Stromal cell of bone marrow (primary cell): Measurements from ENCODE around the gene ATP9B.
"Not testable (repeated sequence)": the region's sequence is repeated elsewhere in the genome, so short reads cannot be mapped to it uniquely, and the experiment has no call there.

Experiments
- DNase-seq: peaks from one replicate; pipeline ENCODE4 v3.0.0-alpha.2; 2012; ENCODE audit warnings: low read depth

The ATP9B gene

GRCh38 chr18:79242246-79242645, 173.1 kb downstream of the ATP9B start:
- DNase-seq, result no peak

DNA sequence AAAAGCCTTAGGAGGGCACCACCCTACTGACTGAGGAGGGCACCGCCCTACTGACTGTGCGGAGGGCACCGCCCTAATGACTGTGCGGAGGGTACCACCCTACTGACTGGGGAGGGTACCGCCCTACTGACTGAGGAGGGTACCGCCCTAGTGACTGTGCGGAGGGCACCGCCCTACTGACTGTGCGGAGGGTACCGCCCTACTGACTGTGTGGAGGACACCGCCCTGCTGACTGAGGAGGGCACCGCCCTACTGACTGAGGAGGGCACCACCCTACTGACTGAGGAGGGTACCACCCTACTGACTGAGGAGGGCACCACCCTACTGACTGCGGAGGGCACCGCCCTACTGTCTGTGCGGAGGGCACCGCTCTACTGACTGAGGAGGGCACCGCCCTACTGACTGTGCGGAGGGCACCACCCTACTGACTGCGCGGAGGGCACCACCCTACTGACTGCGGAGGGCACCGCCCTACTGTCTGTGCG, 176.4 kb downstream of the ATP9B start:
- no peak for DNase-seq

- peak; percentile 52 for DNase-seq
Measured at GRCh38 chr18:79246309-79247108, 177.3 kb downstream of the ATP9B start.

DNA sequence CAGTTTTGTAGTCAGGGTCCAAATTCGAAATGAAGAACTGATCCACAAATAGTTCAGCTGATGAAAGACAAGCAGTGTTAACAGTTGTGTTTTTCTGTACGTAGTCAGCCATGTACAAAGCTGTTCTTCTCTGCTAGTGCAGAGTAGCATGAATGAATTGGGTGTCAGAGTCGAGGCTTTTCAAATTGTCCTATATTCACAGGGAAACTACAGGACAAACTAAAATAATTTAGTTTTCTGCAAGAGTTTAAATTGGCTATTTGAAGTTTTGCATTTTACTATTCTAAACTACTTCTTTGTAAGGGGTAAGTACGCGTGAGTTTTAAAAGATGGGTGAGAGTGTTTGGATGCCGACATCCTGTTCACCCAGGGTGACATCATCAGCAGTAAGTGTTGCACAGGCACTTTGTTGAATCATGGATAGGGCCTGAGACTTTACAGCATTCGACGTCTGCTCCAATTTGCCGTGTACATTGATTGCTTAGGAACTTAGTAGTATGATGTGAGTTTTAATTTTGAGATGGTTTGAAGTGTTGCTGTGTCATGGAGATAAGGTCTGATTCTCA, 179.4 kb downstream of the ATP9B start:
- DNase-seq, result no peak

- no peak for DNase-seq
Measured at GRCh38 chr18:79250301-79250981, 181.2 kb downstream of the ATP9B start.

- DNase-seq, result no peak
Measured at GRCh38 chr18:79251021-79251420, 181.8 kb downstream of the ATP9B start.

GRCh38 chr18:79252904-79253633, 183.9 kb downstream of the ATP9B start:
- DNase-seq, result no peak

DNA sequence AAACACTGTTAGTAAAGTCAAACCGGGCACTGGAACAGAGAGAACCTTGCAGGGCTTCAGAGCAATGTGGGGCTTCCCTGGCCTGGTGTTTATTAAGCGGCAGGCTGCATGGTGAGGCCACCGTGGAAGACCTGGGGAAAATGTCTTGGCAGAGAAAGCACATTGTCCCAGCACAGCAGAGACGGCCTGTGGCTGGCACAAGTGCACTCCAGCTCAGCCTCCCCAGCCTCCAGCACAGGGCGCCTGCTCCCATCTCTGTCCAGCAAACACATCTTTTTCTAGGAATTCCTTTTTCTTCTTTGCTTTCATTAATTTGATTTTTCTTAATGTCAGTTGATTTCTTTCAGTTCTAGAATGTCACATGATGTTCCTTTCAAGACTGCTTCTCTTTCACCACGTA, 188.3 kb downstream of the ATP9B start:
- DNase-seq, result no peak

- no peak for DNase-seq
Measured at GRCh38 chr18:79258447-79258846, 189.3 kb downstream of the ATP9B start.

GRCh38 chr18:79259218-79259617, 190.0 kb downstream of the ATP9B start:
- no peak for DNase-seq

- DNase-seq, result no peak
Measured at GRCh38 chr18:79260023-79260422, 190.8 kb downstream of the ATP9B start.

DNA sequence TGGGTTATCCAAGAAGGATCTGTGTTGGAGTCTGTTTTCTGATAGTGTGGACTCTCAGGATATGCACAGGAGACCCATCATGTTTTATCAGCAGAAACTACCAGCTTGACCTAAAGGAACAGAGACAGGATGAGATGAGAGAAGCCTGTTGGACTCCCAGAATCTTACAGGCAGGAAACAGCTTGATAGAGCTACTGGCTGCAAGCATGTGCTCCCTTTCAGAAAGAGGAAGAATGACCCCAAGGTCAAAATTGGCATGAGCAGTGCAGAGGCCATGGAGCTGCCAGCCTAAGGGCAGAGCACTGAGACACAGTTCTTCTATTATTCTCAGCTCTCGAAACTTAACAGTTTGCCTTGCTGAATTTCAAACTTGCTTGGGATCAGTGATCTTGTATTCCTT, 191.3 kb downstream of the ATP9B start:
- no peak for DNase-seq

DNA sequence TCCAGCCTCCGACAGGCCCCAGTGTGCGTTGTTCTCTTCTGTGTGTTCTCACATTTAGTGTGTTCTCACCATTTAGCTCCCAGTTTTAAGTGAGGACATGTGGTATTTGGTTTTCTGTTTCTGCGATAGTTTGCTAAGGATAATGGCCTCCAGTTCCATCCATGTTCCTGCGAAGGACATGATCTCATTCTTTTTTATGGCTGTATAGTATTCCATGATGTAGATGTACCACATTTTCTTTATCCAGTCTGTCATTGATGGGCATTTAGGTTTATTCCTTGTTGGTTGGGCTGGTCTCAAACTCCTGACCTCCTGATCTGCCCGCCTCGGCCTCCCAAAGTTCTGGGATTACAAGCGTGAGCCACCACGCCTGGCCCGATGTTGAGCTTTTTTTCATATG, 195.9 kb downstream of the ATP9B start:
- not testable (repeated sequence) for DNase-seq

- not testable (repeated sequence) for DNase-seq
Measured at GRCh38 chr18:79271812-79272211, 202.6 kb downstream of the ATP9B start.

- no peak for DNase-seq
Measured at GRCh38 chr18:79272916-79273315, 203.7 kb downstream of the ATP9B start.

GRCh38 chr18:79274823-79275222, 205.6 kb downstream of the ATP9B start:
- DNase-seq, result no peak

DNA sequence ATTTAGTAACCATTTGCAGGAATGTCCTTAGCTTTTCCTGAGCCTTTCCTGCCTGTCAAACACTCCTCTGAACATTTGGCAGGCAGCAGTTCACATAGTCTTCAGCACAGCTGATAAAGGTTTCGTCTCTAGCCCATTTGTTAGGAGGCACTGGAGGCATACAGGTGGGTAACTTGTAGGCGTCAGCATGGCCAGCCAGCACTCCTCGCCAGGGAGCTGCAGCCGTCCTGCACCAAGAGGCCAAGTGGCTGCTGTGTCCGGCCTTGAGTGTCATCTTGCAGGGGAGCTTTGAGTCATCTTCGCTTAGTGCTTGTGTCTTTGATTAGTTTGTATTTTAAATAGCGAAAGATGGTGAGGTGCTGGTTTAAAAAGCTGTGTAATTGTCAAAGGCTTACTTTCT, 206.3 kb downstream of the ATP9B start:
- no peak for DNase-seq

DNA sequence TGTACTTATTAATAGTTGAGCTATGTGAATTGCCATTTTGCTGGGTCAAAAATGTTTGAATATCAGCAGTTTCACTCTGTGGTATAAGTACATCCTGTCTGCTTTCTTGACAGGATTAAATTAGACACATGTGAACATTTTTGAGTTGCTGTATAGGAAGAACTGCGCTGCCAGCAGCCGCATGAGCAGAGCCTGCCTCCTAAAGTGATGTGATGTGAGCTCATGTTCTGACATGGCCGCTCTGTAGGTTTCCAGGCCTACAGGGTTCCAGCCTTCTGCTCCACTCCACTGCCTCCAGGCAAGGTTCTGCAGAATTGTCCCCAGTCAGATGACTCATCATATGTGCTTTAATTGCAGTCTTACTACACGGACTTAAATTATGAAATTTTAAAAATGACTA, 206.8 kb downstream of the ATP9B start:
- DNase-seq, result peak; percentile 0

GRCh38 chr18:79278896-79279295, 209.7 kb downstream of the ATP9B start:
- DNase-seq, result no peak

GRCh38 chr18:79283131-79283810, 214.1 kb downstream of the ATP9B start:
- no peak for DNase-seq

GRCh38 chr18:79283929-79284328, 214.7 kb downstream of the ATP9B start:
- no peak for DNase-seq

DNA sequence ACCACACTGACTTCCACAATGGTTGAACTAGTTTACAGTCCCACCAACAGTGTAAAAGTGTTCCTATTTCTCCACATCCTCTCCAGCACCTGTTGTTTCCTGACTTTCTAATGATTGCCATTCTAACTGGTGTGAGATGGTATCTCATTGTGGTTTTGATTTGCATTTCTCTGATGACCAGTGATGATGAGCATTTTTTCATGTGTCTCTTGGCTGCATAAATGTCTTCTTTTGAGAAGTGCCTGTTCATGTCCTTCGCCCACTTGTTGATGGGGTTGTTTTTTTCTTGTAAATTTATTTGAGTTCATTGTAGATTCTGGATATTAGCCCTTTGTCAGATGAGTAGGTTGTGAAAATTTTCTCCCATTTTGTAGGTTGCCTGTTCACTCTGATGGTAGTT, 216.0 kb downstream of the ATP9B start:
- DNase-seq, result not testable (repeated sequence)
